Nephron progenitor cell (in vitro differentiated cells): ENCODE data around the gene ZNF710.

ENCODE experiments used
- DNase-seq: peaks from one replicate; pipeline ENCODE4 v3.0.0; 2021
- H3K27ac Mint-ChIP-seq: 2 replicates; pipeline ENCODE4 v1.8.0; 2021; ENCODE audit warnings: mild to moderate bottlenecking, moderate library complexity, mixed read lengths
- H3K27me3 Mint-ChIP-seq: 2 replicates; pipeline ENCODE4 v1.8.0; 2021; ENCODE audit warnings: mild to moderate bottlenecking, low read depth, mixed read lengths; ENCODE audit not compliant: poor library complexity
- H3K36me3 Mint-ChIP-seq: 2 replicates; pipeline ENCODE4 v1.8.0; 2021; ENCODE audit warnings: low read depth, mixed read lengths
- H3K4me1 Mint-ChIP-seq: 2 replicates; pipeline ENCODE4 v1.8.0; 2021; ENCODE audit warnings: mixed read lengths
- H3K4me3 Mint-ChIP-seq: 2 replicates; pipeline ENCODE4 v1.8.0; 2021; ENCODE audit warnings: mild to moderate bottlenecking, moderate library complexity, mixed read lengths
- H3K9me3 Mint-ChIP-seq: 2 replicates; pipeline ENCODE4 v1.8.0; 2021; ENCODE audit warnings: mild to moderate bottlenecking, moderate library complexity, mixed read lengths
- TF ChIP-seq, protein P1 (sequence below): fragments of 200-600 bp; sonication (generic); IDR thresholded peaks from 2 replicates; pipeline ENCODE4 v1.5.0; 2021; ENCODE audit warnings: antibody characterized with exemption

The ZNF710 gene

GRCh38 chr15:90101130-90101968, 100.2 kb downstream of the ZNF710 start:
- H3K27me3 Mint-ChIP-seq = peaks cover 20% of the 10 kb centered on the region
- H3K36me3 Mint-ChIP-seq = no peaks in the 10 kb centered on the region
- H3K4me1 Mint-ChIP-seq = peaks cover 79% of the 10 kb centered on the region

GRCh38 chr15:90101969-90102890, 101.1 kb downstream of the ZNF710 start, which contains the start of gene IDH2:
Gene IDH2, minus strand, starts transcription at chr15:90102468. Its CDS starts 78 bp downstream, at chr15:90102390.
- H3K27ac Mint-ChIP-seq = no peak within 1 kb of the TSS
- DNase-seq = peak; percentile 87
- no peaks in the 10 kb centered on the region for H3K36me3 Mint-ChIP-seq
- peaks cover 85% of the 10 kb centered on the region for H3K4me1 Mint-ChIP-seq
- H3K9me3 Mint-ChIP-seq = no peaks in the 10 kb centered on the region
- TF ChIP-seq, protein P1, sequence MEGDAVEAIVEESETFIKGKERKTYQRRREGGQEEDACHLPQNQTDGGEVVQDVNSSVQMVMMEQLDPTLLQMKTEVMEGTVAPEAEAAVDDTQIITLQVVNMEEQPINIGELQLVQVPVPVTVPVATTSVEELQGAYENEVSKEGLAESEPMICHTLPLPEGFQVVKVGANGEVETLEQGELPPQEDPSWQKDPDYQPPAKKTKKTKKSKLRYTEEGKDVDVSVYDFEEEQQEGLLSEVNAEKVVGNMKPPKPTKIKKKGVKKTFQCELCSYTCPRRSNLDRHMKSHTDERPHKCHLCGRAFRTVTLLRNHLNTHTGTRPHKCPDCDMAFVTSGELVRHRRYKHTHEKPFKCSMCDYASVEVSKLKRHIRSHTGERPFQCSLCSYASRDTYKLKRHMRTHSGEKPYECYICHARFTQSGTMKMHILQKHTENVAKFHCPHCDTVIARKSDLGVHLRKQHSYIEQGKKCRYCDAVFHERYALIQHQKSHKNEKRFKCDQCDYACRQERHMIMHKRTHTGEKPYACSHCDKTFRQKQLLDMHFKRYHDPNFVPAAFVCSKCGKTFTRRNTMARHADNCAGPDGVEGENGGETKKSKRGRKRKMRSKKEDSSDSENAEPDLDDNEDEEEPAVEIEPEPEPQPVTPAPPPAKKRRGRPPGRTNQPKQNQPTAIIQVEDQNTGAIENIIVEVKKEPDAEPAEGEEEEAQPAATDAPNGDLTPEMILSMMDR = no peak
- peak within 1 kb of the TSS; percentile 87 for H3K4me3 Mint-ChIP-seq
- peaks cover 26% of the 10 kb centered on the region for H3K27me3 Mint-ChIP-seq

More at GRCh38 chr15:90101130-90101968, 100.2 kb downstream of the ZNF710 start:
- Mint-ChIP-seq H3K27ac (no peak overlapping the region), H3K9me3 (no peaks in the 10 kb centered on the region), H3K4me3 (peak overlapping the region; percentile 87)
- TF ChIP-seq, protein P1 = no peak
- peak; percentile 40 for DNase-seq

DNA sequence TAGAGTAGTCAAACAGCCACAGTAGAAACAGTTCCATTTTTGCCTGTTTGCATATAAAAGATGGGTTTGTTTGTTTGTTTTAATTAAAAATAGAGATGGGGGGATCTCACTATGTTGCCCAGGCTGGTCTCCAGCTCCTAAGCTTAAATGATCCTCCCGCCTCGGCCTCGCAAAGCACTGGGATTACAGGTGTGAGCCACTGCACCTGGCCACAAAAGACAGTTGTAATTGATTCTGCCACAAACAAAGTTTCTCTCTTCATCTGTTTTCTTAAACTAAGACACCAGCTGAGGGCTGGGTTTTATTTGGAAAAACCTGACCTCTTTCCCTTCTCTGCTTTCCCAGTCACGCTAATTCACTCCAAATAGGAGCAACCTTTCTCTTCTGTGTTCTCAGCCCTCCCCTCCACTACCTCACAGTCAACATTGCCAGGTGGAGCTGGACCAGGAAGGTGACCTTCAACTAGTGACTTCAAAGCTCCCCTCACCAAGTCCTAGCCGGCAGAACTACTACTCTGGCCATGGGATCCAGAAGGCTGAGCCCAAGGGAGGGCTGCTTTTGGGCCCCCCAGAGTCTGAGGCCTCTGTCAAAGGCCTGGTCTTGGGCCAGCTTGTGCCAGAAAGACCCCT, 102.7 kb downstream of the ZNF710 start:
- no peak overlapping the region for H3K27ac Mint-ChIP-seq
- no peak for DNase-seq

DNA sequence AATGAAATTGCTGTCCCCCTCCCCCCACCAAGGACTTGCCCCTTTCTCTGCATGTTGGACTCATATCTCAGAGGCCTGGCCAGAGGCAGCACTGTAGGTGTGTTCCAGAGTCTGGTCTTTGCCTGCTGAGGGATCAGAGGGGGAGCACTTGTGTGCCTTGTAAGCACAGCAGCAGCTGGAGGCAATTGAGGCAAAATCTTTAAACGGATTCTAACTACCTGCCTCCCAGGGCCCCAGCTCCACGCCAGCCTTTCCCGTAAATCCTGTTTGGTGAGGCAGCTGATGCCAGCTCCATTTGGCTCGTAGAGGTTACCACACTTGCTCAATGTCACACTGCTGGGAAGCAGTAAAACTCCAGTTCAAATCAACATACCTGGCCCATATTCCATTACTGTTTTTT, 103.4 kb downstream of the ZNF710 start:
- Mint-ChIP-seq H3K27me3 (peaks cover 27% of the 10 kb centered on the region), H3K4me1 (peaks cover 62% of the 10 kb centered on the region), H3K4me3 (no peak overlapping the region), H3K27ac (no peak overlapping the region), H3K36me3 (no peaks in the 10 kb centered on the region), H3K9me3 (no peaks in the 10 kb centered on the region)
- TF ChIP-seq, protein P1 = no peak
- DNase-seq = no peak

More for the DNA sequence above, 102.7 kb downstream of the ZNF710 start:
- Mint-ChIP-seq H3K27me3 (peaks cover 27% of the 10 kb centered on the region), H3K36me3 (no peaks in the 10 kb centered on the region), H3K4me1 (peaks cover 70% of the 10 kb centered on the region), H3K4me3 (peak overlapping the region; percentile 81), H3K9me3 (no peaks in the 10 kb centered on the region)
- TF ChIP-seq, protein P1 = no peak

DNA sequence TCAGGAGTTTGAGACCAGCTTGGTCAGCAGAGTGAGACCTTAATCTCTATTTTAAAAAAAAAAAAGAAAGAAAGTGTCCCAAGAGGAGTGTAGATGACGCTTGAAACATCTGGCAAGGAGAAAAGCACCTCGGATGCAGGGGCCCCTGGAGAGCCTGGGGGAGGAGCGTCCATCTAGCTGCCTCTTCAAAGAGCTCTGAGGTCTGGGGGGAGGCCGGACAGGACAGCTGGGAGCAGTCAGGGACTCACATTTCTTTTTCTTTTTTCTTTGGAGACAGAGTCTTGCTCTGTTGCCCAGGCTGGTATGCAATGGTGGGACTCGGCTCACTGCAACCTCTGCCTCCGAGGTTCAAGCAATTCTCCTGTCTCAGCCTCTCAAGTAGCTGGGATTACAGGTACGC, 104.4 kb downstream of the ZNF710 start:
- H3K36me3 Mint-ChIP-seq = no peaks in the 10 kb centered on the region
- peaks cover 28% of the 10 kb centered on the region for H3K27me3 Mint-ChIP-seq
- H3K27ac Mint-ChIP-seq = no peak overlapping the region
- no peaks in the 10 kb centered on the region for H3K9me3 Mint-ChIP-seq
- H3K4me3 Mint-ChIP-seq = no peak overlapping the region
- peaks cover 53% of the 10 kb centered on the region for H3K4me1 Mint-ChIP-seq
- DNase-seq = no peak
- TF ChIP-seq, protein P1 = no peak
